Vagina (tissue), 2 donors: ENCODE measurements around the gene ADCY5.

Experiments used
- POLR2A ChIP-seq, 2 donors: fragments of 450-650 bp; IDR thresholded peaks; one replicate each; pipeline ENCODE4 v1.6.1; 2017; ENCODE audit warnings: antibody characterized with exemption in 2 of 2, mild to moderate bottlenecking in 2 of 2, moderate library complexity in 2 of 2
- POLR2AphosphoS5 ChIP-seq, 2 donors: sonication (generic); formaldehyde crosslinking; IDR thresholded peaks; one replicate each; pipeline ENCODE4 v1.9.0; 2017; ENCODE audit warnings: antibody characterized with exemption in 2 of 2, mild to moderate bottlenecking in 2 of 2, low read depth in 1 of 2; ENCODE audit not compliant: insufficient read depth in 1 of 2
- TF ChIP-seq, protein P1 (sequence below), 3 experiments: fragments of 450-650 bp in 2 of 3; fragments of 200-600 bp in 1 of 3; sonication (generic) in 1 of 3; IDR thresholded peaks; one replicate each; pipeline ENCODE4 v1.5.1; 2017 to 2019; ENCODE audit warnings: antibody characterized with exemption in 3 of 3, mild to moderate bottlenecking in 2 of 3, moderate library complexity in 2 of 3

DNA sequence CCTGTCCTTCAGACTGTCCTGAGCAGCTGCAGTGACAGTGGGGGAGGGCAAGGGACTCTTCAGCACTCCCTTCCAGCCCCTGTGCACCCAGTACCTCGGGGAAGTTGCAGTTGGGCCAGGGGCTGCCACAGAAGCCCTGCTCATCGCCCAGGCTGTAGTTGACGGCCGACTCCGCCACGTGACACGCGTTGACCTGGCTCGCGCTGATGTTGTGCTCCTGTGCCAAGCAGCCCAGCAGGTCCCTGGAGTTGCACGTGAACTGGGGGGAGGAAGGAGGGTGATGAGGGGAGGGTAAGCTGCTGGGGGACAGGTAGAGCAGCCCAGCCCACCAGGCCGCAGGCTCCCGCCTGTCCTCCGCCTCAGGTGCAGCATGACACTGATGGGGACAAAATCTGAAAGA lies 145.9 kb downstream of the ADCY5 start:
- TF ChIP-seq, protein P1, sequence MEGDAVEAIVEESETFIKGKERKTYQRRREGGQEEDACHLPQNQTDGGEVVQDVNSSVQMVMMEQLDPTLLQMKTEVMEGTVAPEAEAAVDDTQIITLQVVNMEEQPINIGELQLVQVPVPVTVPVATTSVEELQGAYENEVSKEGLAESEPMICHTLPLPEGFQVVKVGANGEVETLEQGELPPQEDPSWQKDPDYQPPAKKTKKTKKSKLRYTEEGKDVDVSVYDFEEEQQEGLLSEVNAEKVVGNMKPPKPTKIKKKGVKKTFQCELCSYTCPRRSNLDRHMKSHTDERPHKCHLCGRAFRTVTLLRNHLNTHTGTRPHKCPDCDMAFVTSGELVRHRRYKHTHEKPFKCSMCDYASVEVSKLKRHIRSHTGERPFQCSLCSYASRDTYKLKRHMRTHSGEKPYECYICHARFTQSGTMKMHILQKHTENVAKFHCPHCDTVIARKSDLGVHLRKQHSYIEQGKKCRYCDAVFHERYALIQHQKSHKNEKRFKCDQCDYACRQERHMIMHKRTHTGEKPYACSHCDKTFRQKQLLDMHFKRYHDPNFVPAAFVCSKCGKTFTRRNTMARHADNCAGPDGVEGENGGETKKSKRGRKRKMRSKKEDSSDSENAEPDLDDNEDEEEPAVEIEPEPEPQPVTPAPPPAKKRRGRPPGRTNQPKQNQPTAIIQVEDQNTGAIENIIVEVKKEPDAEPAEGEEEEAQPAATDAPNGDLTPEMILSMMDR (IDR thresholded peaks at IDR 0.05) = no peak
- TF ChIP-seq POLR2A (IDR thresholded peaks at IDR 0.05) (no peak), POLR2AphosphoS5 (IDR thresholded peaks at IDR 0.05; ENCODE audit: insufficient read depth in 1 of 2, low read depth in 1 of 2) (no peak)
